ENCODE data around the gene TRAPPC14. TPM values are rescaled to one million over a fixed set of nuclear protein-coding genes. Genes with fewer than 3 reads are reported as not detected.

Gene TRAPPC14
- total and polyA plus RNA-seq, 2 of the 8 experiments (the other 6 are each of a cell fraction or from before 2014, with no cell fraction given) = 11.9 to 22.1 TPM

DNA sequence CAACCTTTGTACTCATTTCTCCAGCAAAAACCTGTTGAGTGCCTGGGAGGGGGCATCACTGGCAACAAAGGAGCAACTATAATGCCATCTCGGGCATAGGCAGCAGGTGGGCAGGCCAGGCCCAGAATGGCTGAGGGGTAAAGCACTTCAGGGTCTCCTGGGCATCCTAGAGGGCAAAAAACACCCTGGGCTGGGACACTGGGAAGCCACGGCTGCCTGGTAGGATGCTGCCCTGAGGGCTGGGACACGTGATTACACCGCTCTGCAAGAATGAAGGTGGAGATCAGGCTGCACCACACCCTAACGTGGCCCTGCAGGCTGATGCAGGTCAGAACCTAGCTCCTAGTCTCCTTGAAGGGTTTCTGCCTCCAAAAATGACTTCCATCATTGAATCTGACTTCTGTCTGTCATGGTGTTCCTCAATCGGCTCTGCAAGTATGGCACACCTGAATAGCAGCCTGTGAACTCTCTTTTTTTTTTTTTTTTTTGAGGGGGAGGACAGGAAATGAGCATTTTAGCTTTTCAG is 4.5 kb upstream of the TRAPPC14 start (continued):
- TF ChIP-seq, protein P1, sequence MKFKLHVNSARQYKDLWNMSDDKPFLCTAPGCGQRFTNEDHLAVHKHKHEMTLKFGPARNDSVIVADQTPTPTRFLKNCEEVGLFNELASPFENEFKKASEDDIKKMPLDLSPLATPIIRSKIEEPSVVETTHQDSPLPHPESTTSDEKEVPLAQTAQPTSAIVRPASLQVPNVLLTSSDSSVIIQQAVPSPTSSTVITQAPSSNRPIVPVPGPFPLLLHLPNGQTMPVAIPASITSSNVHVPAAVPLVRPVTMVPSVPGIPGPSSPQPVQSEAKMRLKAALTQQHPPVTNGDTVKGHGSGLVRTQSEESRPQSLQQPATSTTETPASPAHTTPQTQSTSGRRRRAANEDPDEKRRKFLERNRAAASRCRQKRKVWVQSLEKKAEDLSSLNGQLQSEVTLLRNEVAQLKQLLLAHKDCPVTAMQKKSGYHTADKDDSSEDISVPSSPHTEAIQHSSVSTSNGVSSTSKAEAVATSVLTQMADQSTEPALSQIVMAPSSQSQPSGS (IDR thresholded peaks at IDR 0.05; ENCODE audit: low read length) = no peak
- TF ChIP-seq CHD2 (IDR thresholded peaks at IDR 0.05; ENCODE audit: low read length) = no peak
- TF ChIP-seq EZH2 (IDR thresholded peaks at IDR 0.05; ENCODE audit: low read depth, low read length, severe bottlenecking) = no peak
- no peak for TF ChIP-seq BRCA1 (IDR thresholded peaks at IDR 0.05; ENCODE audit: low read depth, low read length)
- no peak for TF ChIP-seq EP300 (IDR thresholded peaks at IDR 0.05; ENCODE audit: borderline replicate concordance in 1 of 2, low read depth in 2 of 2, low read length in 2 of 2)

Measured in H1 (cell line).